Osteocyte (in vitro differentiated cells): ENCODE results near the gene ISOC2. TPM values are rescaled to one million over a fixed set of nuclear protein-coding genes. Genes with fewer than 3 reads are reported as not detected.
A peak's percentile ranks its signal among the peaks of the same experiment; 100 is the strongest.

Experiments used
- DNase-seq: peaks from one replicate; pipeline ENCODE4 v3.0.0; 2021; ENCODE audit warnings: mixed read lengths; ENCODE audit not compliant: unreplicated experiment; ENCODE audit errors: extremely low spot score
- H3K27ac Mint-ChIP-seq: one replicate; pipeline ENCODE4 v1.8.0; 2021; ENCODE audit warnings: mild to moderate bottlenecking, mixed read lengths; ENCODE audit not compliant: unreplicated experiment
- H3K27me3 Mint-ChIP-seq: one replicate; pipeline ENCODE4 v1.8.0; 2021; ENCODE audit warnings: mixed read lengths; ENCODE audit not compliant: unreplicated experiment
- H3K36me3 Mint-ChIP-seq: one replicate; pipeline ENCODE4 v1.8.0; 2021; ENCODE audit warnings: mixed read lengths; ENCODE audit not compliant: unreplicated experiment
- H3K4me1 Mint-ChIP-seq: one replicate; pipeline ENCODE4 v1.8.0; 2021; ENCODE audit warnings: mixed read lengths; ENCODE audit not compliant: unreplicated experiment
- H3K4me3 Mint-ChIP-seq: one replicate; pipeline ENCODE4 v1.8.0; 2021; ENCODE audit warnings: mild to moderate bottlenecking, moderate library complexity, mixed read lengths; ENCODE audit not compliant: unreplicated experiment
- H3K9me3 Mint-ChIP-seq: one replicate; pipeline ENCODE4 v1.8.0; 2021; ENCODE audit warnings: mixed read lengths; ENCODE audit not compliant: unreplicated experiment
- total RNA-seq: library from RNA; stranded (reverse); gene quantifications from 2 replicates; pipeline ENCODE4 v1.2.1, GENCODE V29; 2021
- TF ChIP-seq, protein P1 (sequence below): fragments of 200-600 bp; sonication (generic); IDR thresholded peaks from 2 replicates; pipeline ENCODE4 v1.5.0; 2021; ENCODE audit warnings: antibody characterized with exemption, mild to moderate bottlenecking, moderate library complexity

The ISOC2 gene
- total RNA-seq, 1 donor from 2014 or later, result 39.8 TPM

DNA sequence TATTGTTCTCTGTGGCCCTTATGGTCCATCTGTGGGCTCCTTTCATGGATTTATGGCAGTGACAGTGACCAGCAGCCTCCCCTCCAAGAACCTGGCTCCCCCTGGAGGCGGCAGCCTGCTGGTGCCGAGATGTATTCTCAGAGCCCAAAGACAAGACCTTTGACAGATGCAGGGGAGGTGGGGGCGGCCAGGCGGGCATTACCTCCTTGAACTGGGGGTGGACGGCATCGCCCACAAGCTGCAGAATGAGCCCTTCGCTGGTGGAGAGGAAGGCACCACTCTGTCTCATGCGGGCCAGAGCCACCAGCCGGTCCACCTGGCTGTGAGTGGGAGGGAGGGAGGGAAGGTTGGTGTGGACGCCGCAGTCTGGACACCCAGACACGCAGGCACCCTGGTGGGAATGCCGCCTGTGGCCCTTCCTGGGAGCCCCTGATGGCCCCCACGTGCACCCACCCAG, 6.6 kb downstream of the ISOC2 start:
- Mint-ChIP-seq H3K36me3 (peaks cover 9% of the 10 kb centered on the region), H3K4me3 (no peak overlapping the region)
- DNase-seq, result no peak

DNA sequence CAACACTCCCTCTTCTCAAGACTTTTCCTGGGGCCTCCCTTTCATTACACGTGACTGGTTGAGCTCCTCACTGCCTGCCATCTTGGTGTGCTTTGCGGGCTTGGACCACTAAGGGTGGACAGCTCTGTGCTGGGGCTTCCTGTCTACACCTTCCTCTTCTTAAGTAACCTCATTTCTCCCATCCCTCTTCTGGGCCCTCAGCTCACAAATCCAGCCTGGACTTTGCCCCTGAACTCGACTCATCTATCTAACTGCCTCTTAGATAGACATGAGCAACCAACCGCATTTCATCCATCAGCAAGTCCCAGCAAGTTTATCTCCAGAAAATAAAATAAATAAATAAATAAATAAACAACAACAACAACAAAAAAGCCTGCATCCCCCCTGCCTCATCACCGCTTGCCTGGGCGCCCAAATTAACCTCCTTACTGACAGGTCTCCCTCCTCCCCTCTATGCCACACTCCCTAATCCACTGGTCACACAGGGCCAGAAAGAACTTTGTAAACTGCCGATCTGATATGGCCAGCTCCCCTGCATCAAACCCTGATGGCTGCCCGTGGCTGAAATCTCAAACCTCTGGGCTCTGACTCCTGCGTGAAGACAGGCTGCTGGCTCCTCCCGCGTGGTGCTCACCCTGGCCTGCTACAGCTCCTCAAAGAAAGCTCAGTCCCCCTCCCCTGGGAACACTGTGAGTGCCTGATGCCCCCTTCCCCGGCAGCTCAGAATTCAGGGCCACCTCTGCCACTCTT, 7.8 kb downstream of the ISOC2 start:
- H3K4me3 Mint-ChIP-seq, result no peak overlapping the region
- DNase-seq, result no peak
- TF ChIP-seq, protein P1, sequence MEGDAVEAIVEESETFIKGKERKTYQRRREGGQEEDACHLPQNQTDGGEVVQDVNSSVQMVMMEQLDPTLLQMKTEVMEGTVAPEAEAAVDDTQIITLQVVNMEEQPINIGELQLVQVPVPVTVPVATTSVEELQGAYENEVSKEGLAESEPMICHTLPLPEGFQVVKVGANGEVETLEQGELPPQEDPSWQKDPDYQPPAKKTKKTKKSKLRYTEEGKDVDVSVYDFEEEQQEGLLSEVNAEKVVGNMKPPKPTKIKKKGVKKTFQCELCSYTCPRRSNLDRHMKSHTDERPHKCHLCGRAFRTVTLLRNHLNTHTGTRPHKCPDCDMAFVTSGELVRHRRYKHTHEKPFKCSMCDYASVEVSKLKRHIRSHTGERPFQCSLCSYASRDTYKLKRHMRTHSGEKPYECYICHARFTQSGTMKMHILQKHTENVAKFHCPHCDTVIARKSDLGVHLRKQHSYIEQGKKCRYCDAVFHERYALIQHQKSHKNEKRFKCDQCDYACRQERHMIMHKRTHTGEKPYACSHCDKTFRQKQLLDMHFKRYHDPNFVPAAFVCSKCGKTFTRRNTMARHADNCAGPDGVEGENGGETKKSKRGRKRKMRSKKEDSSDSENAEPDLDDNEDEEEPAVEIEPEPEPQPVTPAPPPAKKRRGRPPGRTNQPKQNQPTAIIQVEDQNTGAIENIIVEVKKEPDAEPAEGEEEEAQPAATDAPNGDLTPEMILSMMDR, result no peak
- H3K9me3 Mint-ChIP-seq, result no peaks in the 10 kb centered on the region
- peaks cover 9% of the 10 kb centered on the region for H3K36me3 Mint-ChIP-seq
- peaks cover 12% of the 10 kb centered on the region for H3K27me3 Mint-ChIP-seq
- no peak overlapping the region for H3K27ac Mint-ChIP-seq
- peaks cover 12% of the 10 kb centered on the region for H3K4me1 Mint-ChIP-seq

More for the DNA sequence above, 6.6 kb downstream of the ISOC2 start:
- TF ChIP-seq, protein P1, result peak; percentile 62
- peaks cover 12% of the 10 kb centered on the region for H3K27me3 Mint-ChIP-seq
- no peak overlapping the region for H3K27ac Mint-ChIP-seq
- H3K9me3 Mint-ChIP-seq, result no peaks in the 10 kb centered on the region
- H3K4me1 Mint-ChIP-seq, result peaks cover 14% of the 10 kb centered on the region

DNA sequence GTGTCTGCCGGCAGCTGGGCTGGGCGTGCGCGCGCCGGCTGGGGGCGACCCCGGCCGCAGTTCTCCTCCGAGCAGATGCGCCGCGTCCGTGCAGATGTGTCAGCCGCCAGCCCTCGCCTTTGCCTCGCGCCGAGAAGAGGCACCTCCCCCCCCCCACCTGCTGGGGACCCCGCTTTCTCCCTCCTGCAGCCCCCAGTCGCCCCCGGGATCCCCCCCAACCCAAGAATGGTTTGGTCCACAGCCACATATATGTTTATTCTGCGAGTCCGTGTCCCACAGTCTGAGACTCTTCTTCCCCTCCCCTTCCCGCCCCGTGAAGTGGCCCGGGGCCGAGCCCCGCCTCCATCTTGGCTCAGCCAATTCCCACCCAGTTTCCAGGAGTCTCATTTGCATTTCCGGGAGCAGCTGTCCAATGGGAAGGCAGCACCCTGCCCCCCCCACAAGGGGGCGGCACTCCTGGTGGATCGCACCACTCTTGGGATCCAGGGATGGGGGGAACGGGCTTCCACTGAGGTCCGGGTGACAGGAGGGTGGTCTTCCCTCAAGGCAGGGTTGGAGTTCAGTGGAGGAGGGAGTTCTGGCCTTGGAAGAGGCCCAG, 8.6 kb downstream of the ISOC2 start:
- Mint-ChIP-seq H3K27ac (no peak overlapping the region), H3K4me1 (peaks cover 12% of the 10 kb centered on the region), H3K4me3 (no peak overlapping the region), H3K27me3 (peaks cover 12% of the 10 kb centered on the region), H3K9me3 (no peaks in the 10 kb centered on the region), H3K36me3 (peaks cover 9% of the 10 kb centered on the region)
- DNase-seq, result peak; percentile 89
- TF ChIP-seq, protein P1, result peak; percentile 14

DNA sequence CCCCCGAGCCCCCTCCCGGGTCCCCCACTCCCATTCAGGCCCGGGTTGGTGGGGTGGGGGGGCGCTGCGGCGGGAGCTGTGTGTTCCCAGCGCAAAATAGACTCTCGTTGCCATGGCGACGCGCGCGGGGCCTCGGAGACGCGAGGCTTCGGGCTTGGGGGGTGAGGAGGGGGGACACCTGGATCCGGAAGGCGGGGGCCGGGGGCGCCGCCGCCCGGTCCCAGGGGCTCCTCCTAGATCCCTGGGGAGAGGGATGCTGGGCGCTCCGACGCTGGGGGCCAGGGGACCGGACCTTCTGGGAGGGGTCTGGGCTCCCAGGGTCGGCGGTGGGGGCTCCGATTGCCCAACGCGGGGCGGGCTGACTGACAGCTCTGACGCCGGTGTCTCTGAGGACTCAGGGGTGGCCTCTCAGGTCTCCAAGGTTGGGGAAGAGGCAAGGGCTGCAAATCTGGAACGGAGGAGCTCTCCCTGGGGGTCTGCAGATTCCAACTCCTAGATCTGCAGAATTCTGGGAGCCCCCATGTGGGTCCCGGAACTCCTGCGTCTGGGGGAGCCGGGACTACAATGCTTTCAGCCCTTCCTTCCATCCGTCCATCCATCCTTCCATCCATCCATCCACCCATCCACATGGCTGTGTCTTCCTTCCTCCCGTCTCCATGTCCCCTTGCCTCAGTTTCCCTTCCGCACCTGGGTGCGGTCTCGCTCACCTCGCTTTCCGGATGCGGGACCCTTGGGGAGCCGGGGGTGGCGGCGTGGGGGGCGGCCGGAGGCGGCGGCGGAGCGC, 9.3 kb downstream of the ISOC2 start:
- peaks cover 12% of the 10 kb centered on the region for H3K27me3 Mint-ChIP-seq
- H3K4me1 Mint-ChIP-seq, result peaks cover 10% of the 10 kb centered on the region
- H3K4me3 Mint-ChIP-seq, result no peak overlapping the region
- no peaks in the 10 kb centered on the region for H3K9me3 Mint-ChIP-seq
- no peak for DNase-seq
- TF ChIP-seq, protein P1, result no peak
- peaks cover 9% of the 10 kb centered on the region for H3K36me3 Mint-ChIP-seq
- H3K27ac Mint-ChIP-seq, result no peak overlapping the region
